Non-pigmented ciliary epithelial cell (primary cell): ENCODE measurements around the gene MMUT.
A peak's percentile ranks its signal among the peaks of the same experiment; 100 is the strongest.
"Not testable (repeated sequence)": the region's sequence is repeated elsewhere in the genome, so short reads cannot be mapped to it uniquely, and the experiment has no call there.

Experiments
- DNase-seq: peaks from one replicate; pipeline ENCODE4 v3.0.0-alpha.2; 2010; ENCODE audit warnings: low read depth

The MMUT gene

DNA sequence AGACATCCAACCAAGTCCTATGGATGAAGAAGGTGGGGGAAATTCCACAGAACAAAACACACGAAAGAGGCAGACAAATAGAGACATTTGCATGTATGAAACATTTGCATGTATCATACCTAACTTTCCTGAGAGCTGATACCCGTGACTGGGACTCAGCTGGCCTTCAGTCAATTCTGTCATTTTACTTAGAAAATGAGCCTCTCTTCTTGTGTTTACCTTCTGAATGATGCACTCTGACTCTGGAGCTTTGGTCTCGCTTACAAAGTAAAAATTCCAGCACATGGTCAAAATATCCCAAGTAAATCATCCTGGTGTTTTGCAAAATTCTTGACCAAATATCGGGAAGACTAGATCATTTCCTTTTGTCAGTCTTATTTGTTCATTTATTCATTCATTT, 46.9 kb downstream of the MMUT start:
- no peak for DNase-seq

GRCh38 chr6:49415358-49415757, 47.7 kb downstream of the MMUT start:
- no peak for DNase-seq

GRCh38 chr6:49410564-49410963, 52.5 kb downstream of the MMUT start:
- no peak for DNase-seq

DNA sequence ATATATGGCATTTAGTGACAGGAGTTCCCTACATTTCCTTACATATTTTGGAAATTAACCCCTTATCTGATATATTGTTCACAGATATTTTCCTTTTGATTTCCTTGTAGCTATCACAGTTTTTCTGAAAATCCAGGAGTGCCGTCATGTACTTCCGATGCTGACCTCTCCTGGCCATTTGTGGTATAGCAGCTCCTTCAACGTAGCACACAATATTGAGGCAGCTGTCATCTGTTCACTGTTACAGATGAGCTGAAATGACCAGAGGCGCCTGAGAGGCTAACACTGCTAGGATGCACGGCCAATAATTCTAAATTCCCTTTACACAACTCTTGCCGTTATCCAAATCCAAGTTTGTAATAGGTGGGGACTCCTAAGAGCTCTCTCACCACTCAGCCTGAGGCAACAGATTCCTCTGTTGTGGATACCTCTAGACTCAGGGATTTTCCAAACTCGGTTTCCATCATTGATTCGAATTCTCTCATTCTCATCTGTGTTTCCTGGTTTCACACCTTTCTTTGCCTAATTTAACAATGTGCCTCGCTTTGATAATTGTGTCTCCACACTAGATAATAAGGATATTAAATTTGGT, 53.0 kb downstream of the MMUT start:
- DNase-seq: peak; percentile 45

- no peak for DNase-seq
Measured at GRCh38 chr6:49406250-49406970, 56.6 kb downstream of the MMUT start.

DNA sequence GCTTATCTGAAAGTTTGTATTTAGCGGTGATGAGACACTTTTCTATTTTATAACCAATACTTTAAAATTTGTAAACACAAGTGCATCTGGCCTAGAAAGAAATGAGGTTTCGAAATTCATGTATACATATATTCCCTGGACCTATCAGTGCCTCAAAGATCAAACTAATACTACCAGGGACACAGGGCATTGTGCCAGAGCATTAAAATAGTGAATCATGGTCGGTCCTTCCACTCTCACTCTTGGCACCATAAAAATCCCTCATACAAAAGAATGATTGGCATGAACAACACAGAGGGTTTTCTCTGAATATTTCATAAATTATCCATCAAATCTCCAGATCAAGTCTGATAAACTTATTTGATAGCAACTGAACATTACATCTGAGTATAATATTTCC, 62.0 kb downstream of the MMUT start:
- no peak for DNase-seq

- not testable (repeated sequence) for DNase-seq
Measured at GRCh38 chr6:49386667-49387508, 76.2 kb downstream of the MMUT start.

DNA sequence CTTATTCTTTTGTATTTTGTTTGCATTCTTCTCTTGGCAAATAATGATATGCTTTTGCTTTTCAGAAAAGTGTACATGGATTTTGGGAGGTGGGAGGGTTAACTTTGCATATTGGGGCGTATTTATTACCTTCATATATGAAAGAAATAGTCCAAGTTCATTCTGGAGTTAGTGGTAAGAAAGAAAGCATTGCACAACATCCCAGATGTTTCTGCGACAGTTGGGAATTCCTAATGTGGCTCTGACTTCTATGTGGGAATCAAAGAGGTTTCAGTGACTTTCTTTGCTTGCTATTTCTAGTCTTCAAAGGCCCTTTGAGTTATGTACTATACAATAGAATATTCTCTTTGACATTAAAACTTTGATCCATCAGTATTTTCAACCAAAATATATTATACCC, 78.1 kb downstream of the MMUT start:
- no peak for DNase-seq
